Measurements from ENCODE around the gene MYBPH.

MYBPH gene

GRCh38 chr1:203153051-203153988 lies 22.3 kb downstream of the MYBPH start:
- CTCF ChIA-PET, result interaction anchor here (1.2 to 4.2 kb wide), 4 partner anchors 19 to 114 kb away, joined by 3 to 15 read pairs (median 4); no protein-coding TSS in a partner anchor
- no peak for DNase-seq (ENCODE audit: extremely low spot score)
- POLR2A ChIA-PET, result interaction anchor here (0.5 kb wide), 1 partner anchor 152 kb away, joined by 4 read pairs; no protein-coding TSS in a partner anchor
- TF ChIP-seq, protein P1, sequence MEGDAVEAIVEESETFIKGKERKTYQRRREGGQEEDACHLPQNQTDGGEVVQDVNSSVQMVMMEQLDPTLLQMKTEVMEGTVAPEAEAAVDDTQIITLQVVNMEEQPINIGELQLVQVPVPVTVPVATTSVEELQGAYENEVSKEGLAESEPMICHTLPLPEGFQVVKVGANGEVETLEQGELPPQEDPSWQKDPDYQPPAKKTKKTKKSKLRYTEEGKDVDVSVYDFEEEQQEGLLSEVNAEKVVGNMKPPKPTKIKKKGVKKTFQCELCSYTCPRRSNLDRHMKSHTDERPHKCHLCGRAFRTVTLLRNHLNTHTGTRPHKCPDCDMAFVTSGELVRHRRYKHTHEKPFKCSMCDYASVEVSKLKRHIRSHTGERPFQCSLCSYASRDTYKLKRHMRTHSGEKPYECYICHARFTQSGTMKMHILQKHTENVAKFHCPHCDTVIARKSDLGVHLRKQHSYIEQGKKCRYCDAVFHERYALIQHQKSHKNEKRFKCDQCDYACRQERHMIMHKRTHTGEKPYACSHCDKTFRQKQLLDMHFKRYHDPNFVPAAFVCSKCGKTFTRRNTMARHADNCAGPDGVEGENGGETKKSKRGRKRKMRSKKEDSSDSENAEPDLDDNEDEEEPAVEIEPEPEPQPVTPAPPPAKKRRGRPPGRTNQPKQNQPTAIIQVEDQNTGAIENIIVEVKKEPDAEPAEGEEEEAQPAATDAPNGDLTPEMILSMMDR (IDR thresholded peaks at IDR 0.05; ENCODE audit: control extremely low read depth, extremely low read depth, low read depth, missing control alignments), result no peak

DNA sequence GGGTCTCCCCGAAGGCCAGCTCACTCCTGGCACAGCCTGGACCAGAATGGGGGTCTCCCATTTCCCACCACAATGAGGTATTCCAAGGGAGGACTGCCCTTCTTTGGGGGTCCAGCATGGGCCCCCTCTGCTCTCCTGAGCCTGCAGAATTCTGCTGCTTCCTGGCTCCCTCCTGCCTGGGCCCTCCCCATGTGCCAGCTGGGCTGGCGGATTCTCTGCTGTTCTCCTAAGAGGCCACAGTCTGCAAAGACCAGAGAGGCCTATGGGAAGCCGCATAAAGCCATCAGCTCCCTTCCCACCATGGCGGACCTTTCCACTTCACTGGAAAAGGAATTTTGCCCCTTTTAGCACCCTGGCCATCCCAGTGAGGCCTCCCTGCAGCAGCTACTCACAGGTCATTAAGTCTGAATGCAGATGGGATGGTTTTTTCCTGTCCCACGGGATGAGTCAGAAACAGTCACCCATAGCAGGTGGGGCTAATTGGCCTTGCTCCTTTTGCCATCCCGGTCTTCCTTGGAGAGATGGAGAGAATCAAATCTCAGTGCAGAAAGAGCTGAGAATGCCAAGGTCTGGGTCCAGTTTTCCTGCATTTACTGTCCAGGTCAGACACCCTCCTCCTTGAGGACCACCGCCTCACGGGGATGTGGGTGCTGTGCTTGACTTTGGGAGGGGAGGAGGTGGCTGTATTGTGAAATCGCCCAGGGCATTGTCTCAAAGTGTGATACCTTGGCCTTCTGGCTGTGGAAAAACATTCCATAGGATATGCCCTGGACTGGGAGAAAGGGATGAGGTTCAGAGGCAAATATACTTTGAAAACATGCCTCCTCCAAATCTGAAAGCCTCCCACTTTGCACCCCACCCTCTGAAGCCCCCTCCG lies 23.2 kb downstream of the MYBPH start:
- POLR2A ChIA-PET, result interaction anchor here (0.5 kb wide), 1 partner anchor 153 kb away, joined by 4 read pairs; no protein-coding TSS in a partner anchor
- DNase-seq (ENCODE audit: extremely low spot score), result no peak

DNA sequence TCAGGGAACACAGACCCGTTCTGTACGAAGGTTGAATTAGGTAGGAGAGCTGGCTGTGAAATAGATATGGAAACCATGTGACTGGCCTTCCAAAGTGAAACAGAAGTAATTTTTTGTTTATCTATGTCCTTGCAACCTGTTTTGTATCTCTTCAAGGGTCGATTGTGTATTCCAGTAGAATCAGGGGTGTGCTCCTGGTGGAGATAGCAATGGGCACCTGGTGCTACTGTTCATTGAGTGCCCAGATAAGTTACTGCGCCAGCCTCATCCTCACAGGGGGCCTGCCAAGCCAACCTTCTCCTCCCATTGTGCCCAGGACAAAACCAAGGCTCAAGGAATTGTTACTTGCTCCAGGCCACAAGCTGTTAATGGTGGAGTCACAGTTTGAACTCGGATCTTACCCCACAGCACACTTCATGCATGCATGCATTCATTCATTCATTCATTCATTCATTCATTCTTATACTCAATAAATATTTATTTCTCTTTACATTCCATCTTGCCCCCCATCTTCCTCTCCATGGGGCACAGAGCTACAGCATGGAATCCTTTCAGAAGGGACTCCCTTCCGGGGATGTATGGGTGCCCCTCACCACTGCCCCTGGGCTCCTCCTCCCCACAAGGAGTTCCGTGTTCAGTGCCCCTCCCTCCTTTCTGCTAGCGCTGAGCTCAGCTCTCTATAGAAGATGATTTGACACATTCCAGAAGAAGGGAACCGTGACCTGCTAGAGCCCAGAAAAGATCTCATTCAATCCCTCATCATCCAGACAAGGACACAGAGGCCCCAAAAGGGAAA lies 24.1 kb downstream of the MYBPH start:
- ChIA-PET CTCF (interaction anchor here (1.4 to 4.2 kb wide), 3 partner anchors 21 to 112 kb away, joined by 3 to 15 read pairs (median 4); no protein-coding TSS in a partner anchor), POLR2A (no interaction called here)
- no peak for DNase-seq (ENCODE audit: extremely low spot score)
- TF ChIP-seq, protein P1 (IDR thresholded peaks at IDR 0.05; ENCODE audit: control extremely low read depth, extremely low read depth, low read depth, missing control alignments), result no peak

More for the DNA sequence above, 23.2 kb downstream of the MYBPH start:
- CTCF ChIA-PET, result interaction anchor here (1.4 to 4.2 kb wide), 3 partner anchors 20 to 113 kb away, joined by 3 to 15 read pairs (median 4); no protein-coding TSS in a partner anchor
- TF ChIP-seq, protein P1 (IDR thresholded peaks at IDR 0.05; ENCODE audit: control extremely low read depth, extremely low read depth, low read depth, missing control alignments), result no peak

DNA sequence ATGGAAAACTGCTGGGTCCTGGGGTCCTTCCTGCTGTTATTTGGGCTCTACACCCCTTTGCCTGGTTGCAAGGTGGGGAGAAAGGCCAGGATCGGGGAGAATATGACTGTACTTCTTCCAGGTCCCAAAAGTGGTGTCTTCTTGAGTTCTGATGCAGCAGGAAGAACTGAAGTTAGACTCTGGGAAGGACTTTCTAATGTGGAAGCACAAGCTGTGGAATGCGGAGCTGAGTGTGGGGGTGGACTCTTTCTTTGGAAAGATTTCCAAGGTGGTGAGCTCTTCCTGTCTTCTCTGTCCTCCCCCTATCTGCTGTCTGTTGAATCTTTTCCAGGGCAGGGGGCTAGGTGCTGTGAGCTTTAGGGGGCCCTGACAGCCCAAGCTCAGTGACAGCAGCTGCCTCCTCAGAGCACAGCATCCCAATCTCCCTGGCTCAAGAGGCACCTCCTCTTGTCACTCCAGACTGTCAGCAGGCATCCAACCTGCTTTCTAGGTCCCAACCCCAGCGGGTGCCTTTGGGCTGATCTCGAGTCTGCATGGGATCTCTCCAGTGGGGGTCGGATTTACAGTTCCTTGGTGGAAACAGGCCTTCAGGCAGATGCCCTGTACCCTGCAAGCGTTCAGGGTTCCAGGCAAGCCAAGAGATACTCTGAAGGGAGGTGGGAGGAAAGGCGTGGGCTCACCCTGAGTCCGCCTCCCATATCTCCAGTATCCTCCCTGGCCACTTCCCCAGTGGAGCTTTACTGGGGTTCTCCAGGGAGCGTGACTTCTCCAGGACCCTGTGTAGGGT lies 24.9 kb downstream of the MYBPH start:
- TF ChIP-seq, protein P1 (IDR thresholded peaks at IDR 0.05; ENCODE audit: control extremely low read depth, extremely low read depth, low read depth, missing control alignments), result no peak
- CTCF ChIA-PET, result interaction anchor here (4.2 kb wide), 1 partner anchor 22 kb away, joined by 15 read pairs; no protein-coding TSS in a partner anchor

DNA sequence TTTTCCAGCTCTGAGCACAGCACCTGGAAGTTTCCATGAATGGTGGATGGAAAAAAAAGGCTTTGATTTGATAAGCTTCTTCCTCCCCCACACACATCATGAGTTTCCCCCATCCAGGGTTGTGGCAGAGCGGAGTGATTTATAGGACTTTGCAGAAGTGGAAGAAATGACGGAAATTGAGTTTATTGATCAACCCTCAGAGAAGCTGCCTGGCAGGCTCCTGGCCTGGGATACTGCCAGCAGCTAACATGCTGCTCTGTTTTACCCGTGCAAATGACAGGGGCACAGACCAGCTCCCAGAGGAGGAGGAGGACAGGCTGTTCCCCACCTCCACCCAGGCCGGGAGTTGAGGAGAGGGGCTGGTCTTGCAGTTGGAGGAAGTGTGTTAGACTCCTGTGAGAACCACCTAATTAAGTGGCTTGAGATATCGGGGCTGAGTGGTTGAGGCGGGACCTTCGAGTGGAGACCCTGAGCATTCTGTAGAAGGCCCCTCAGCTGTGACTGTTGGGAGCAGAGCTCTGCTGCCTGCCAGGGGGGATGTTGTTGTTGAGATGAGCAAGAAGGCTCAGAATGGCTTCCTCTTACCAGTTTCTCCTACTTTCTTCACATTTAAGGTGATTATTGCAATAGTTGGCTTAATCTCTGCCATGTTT lies 26.3 kb downstream of the MYBPH start:
- CTCF ChIA-PET, result interaction anchor here (2.1 to 3.1 kb wide), 3 partner anchors 17 to 110 kb away, joined by 7 to 14 read pairs (median 9); no protein-coding TSS in a partner anchor
- POLR2A ChIA-PET, result no interaction called here
- no peak for DNase-seq (ENCODE audit: extremely low spot score)
- TF ChIP-seq, protein P1 (IDR thresholded peaks at IDR 0.05; ENCODE audit: control extremely low read depth, extremely low read depth, low read depth, missing control alignments), result no peak

More for the DNA sequence above, 24.9 kb downstream of the MYBPH start:
- DNase-seq (ENCODE audit: extremely low spot score), result no peak
- POLR2A ChIA-PET, result no interaction called here
